H1 (cell line): ENCODE data around the gene ADAMTS6. TPM values are rescaled to one million over a fixed set of nuclear protein-coding genes. Genes with fewer than 3 reads are reported as not detected.

ENCODE experiments used
- CTCF ChIA-PET: fragments of 300-600 bp; sonication (Branson Sonifier 250); formaldehyde crosslinking; loops from one replicate; lab custom pipeline; 2021; ENCODE audit not compliant: partially characterized antibody; lab: Charles Lee
- POLR2A ChIA-PET: fragments of 300-600 bp; sonication (Branson Sonifier 250); formaldehyde crosslinking; loops from one replicate; lab custom pipeline; 2021; ENCODE audit warnings: inconsistent platforms; ENCODE audit not compliant: partially characterized antibody; lab: Charles Lee
- DNase-seq, 2 experiments: peaks; one replicate each; pipeline versions ENCODE4 v3.0.0 to v3.0.0-alpha.2; 2010 to 2022; ENCODE audit warnings: low spot score in 2 of 2, low read depth in 1 of 2, mixed read lengths in 1 of 2
- FAIRE-seq: peaks from 2 replicates; lab custom pipeline; 2011; peaks lifted over from hg19 to GRCh38; lab: Jason Lieb, UNC
- H2AFZ ChIP-seq: 2 replicates; pipeline ENCODE4 v1.8.1; 2012; ENCODE audit warnings: low read length, inconsistent platforms
- H2AK5ac ChIP-seq: 2 replicates; pipeline ENCODE4 v1.6.1; 2013; ENCODE audit warnings: low read depth, low read length
- H2BK120ac ChIP-seq: replicated peaks from 2 replicates; pipeline ENCODE3; 2013; ENCODE audit warnings: low read depth, low read length, inconsistent platforms
- H2BK12ac ChIP-seq: 2 replicates; pipeline ENCODE4 v1.6.1; 2013; ENCODE audit warnings: low read depth, low read length
- H2BK15ac ChIP-seq: 2 replicates; pipeline ENCODE4 v1.6.1; 2013; ENCODE audit warnings: low read length
- H2BK20ac ChIP-seq: 2 replicates; pipeline ENCODE4 v1.6.1; 2013; ENCODE audit warnings: low read length
- H2BK5ac ChIP-seq: 2 replicates; pipeline ENCODE4 v1.6.1; 2013; ENCODE audit warnings: low read depth, low read length
- H3K14ac ChIP-seq: 2 replicates; pipeline ENCODE4 v1.6.1; 2013; ENCODE audit warnings: inconsistent platforms; ENCODE audit not compliant: insufficient read length
- H3K18ac ChIP-seq: 2 replicates; pipeline ENCODE4 v1.6.1; 2013; ENCODE audit warnings: low read length; ENCODE audit errors: extremely low read depth
- H3K23ac ChIP-seq: 2 replicates; pipeline ENCODE4 v1.6.1; 2013; ENCODE audit warnings: inconsistent platforms; ENCODE audit not compliant: insufficient read length
- H3K23me2 ChIP-seq: 2 replicates; pipeline ENCODE4 v1.6.1; 2013; ENCODE audit warnings: low read depth, low read length
- H3K27ac ChIP-seq: 2 replicates; pipeline ENCODE4 v1.6.1; 2011; ENCODE audit warnings: low read depth, low read length, inconsistent platforms
- H3K27me3 ChIP-seq, 4 experiments: replicated peaks in 1 of 4; 1 replicate in 1 of 4; 2 replicates in 3 of 4; pipeline versions ENCODE4 v1.6.1 to v1.8.1; 2011 to 2013; ENCODE audit warnings: low read length in 3 of 4, mild to moderate bottlenecking in 3 of 4, inconsistent platforms in 2 of 4, mixed read lengths in 2 of 4, moderate library complexity in 1 of 4; ENCODE audit not compliant: control insufficient read depth in 3 of 4, insufficient read depth in 3 of 4; ENCODE audit errors: extremely low read depth in 1 of 4
- H3K36me3 ChIP-seq, 4 experiments: 2 replicates each; pipeline versions ENCODE4 v1.6.1 to v1.8.1; 2011 to 2013; ENCODE audit warnings: mild to moderate bottlenecking in 4 of 4, low read length in 3 of 4, moderate library complexity in 2 of 4, control low read depth in 1 of 4, inconsistent platforms in 1 of 4; ENCODE audit not compliant: insufficient read depth in 4 of 4, control insufficient read depth in 2 of 4
- H3K4ac ChIP-seq: replicated peaks from 2 replicates; pipeline ENCODE3; 2013; ENCODE audit warnings: low read length, low read depth, mixed read lengths, inconsistent platforms; ENCODE audit not compliant: insufficient read length
- H3K4me1 ChIP-seq, 4 experiments: replicated peaks in 1 of 4; 1 replicate in 1 of 4; 2 replicates in 3 of 4; pipeline versions ENCODE4 v1.6.1 to v1.8.1; 2011 to 2013; ENCODE audit warnings: low read length in 3 of 4, inconsistent platforms in 2 of 4, mixed read lengths in 1 of 4; ENCODE audit not compliant: insufficient read depth in 4 of 4, control insufficient read depth in 3 of 4
- H3K4me2 ChIP-seq, 2 experiments: 2 replicates each; pipeline versions ENCODE4 v1.6.1 to v1.8.1; 2011 to 2013; ENCODE audit warnings: low read depth in 2 of 2, low read length in 2 of 2, control low read depth in 1 of 2, inconsistent platforms in 1 of 2, mild to moderate bottlenecking in 1 of 2; ENCODE audit not compliant: insufficient read depth in 1 of 2
- H3K4me3 ChIP-seq, 4 experiments: fragments of 200-600, 300-600 bp in 1 of 4; sonication (generic), shearing (Covaris generic), sonication (Bioruptor Twin) in 1 of 4; 2 replicates each; pipeline versions ENCODE4 v1.5.1 to v1.8.1; 2011 to 2016; ENCODE audit warnings: low read length in 4 of 4, low read depth in 3 of 4, control low read depth in 2 of 4, inconsistent platforms in 2 of 4, mild to moderate bottlenecking in 2 of 4, mixed read lengths in 1 of 4, moderate library complexity in 1 of 4; ENCODE audit not compliant: insufficient read depth in 2 of 4; ENCODE audit errors: extremely low read depth in 1 of 4
- H3K56ac ChIP-seq: replicated peaks from 2 replicates; pipeline ENCODE3; 2013; ENCODE audit warnings: low read depth, mild to moderate bottlenecking, mixed read lengths, low read length, inconsistent platforms; ENCODE audit not compliant: insufficient read length
- H3K79me1 ChIP-seq: 2 replicates; pipeline ENCODE4 v1.6.1; 2013; ENCODE audit warnings: low read depth, low read length, control low read depth
- H3K79me2 ChIP-seq, 2 experiments: 2 replicates each; pipeline versions ENCODE4 v1.6.1 to v1.8.1; 2012 to 2013; ENCODE audit warnings: low read length in 2 of 2, mild to moderate bottlenecking in 2 of 2, inconsistent platforms in 1 of 2; ENCODE audit not compliant: insufficient read depth in 2 of 2, control insufficient read depth in 1 of 2
- H3K9ac ChIP-seq, 4 experiments: replicated peaks in 1 of 4; 1 replicate in 1 of 4; 2 replicates in 3 of 4; pipeline versions ENCODE4 v1.6.1 to v1.8.1; 2011 to 2013; ENCODE audit warnings: low read depth in 3 of 4, low read length in 3 of 4, control low read depth in 2 of 4, mild to moderate bottlenecking in 2 of 4, moderate library complexity in 2 of 4, inconsistent platforms in 1 of 4; ENCODE audit errors: extremely low read depth in 1 of 4
- H3K9me3 ChIP-seq, 2 experiments: 2 replicates each; pipeline versions ENCODE4 v1.6.1 to v1.8.1; 2012 to 2013; ENCODE audit warnings: mild to moderate bottlenecking in 2 of 2, moderate library complexity in 2 of 2, control low read depth in 1 of 2, inconsistent platforms in 1 of 2, low read depth in 1 of 2, low read length in 1 of 2, mixed read lengths in 1 of 2; ENCODE audit not compliant: insufficient read depth in 2 of 2
- H4K20me1 ChIP-seq, 2 experiments: replicated peaks in 1 of 2; 2 replicates each; pipeline versions ENCODE3 to v1.8.1; 2011 to 2013; ENCODE audit warnings: inconsistent platforms in 2 of 2, low read length in 2 of 2, mild to moderate bottlenecking in 1 of 2; ENCODE audit not compliant: insufficient read depth in 2 of 2, control insufficient read depth in 1 of 2
- H4K5ac ChIP-seq: 2 replicates; pipeline ENCODE4 v1.6.1; 2013; ENCODE audit warnings: low read length, low read depth, mixed read lengths, inconsistent platforms; ENCODE audit not compliant: insufficient read length
- H4K8ac ChIP-seq: 2 replicates; pipeline ENCODE4 v1.8.0; 2013; ENCODE audit warnings: mild to moderate bottlenecking, moderate library complexity, low read length, inconsistent platforms; ENCODE audit not compliant: insufficient read depth; ENCODE audit errors: extremely low read depth
- H4K91ac ChIP-seq: replicated peaks from 2 replicates; pipeline ENCODE3; 2013; ENCODE audit warnings: low read length, mixed read lengths, inconsistent platforms; ENCODE audit not compliant: insufficient read length
- CEBPB ChIP-seq: IDR thresholded peaks from 2 replicates; pipeline ENCODE4 v1.6.1; 2012; ENCODE audit warnings: low read depth, low read length
- EP300 ChIP-seq, 2 experiments: IDR thresholded peaks; 1 replicate in 1 of 2; 2 replicates in 1 of 2; pipeline ENCODE4 v1.6.1; 2011 to 2012; ENCODE audit warnings: low read depth in 2 of 2, low read length in 2 of 2, mild to moderate bottlenecking in 2 of 2, borderline replicate concordance in 1 of 2, inconsistent platforms in 1 of 2, moderate library complexity in 1 of 2
- NANOG ChIP-seq: IDR thresholded peaks from 2 replicates; pipeline ENCODE4 v1.6.1; 2011; ENCODE audit warnings: low read length, low read depth, mild to moderate bottlenecking, inconsistent platforms; ENCODE audit not compliant: insufficient read depth, poor library complexity, severe bottlenecking
- POLR2A ChIP-seq, 2 experiments: IDR thresholded peaks; 1 replicate in 1 of 2; 2 replicates in 1 of 2; pipeline ENCODE4 v1.6.1; 2011; ENCODE audit warnings: low read depth in 2 of 2, low read length in 2 of 2, mild to moderate bottlenecking in 2 of 2; ENCODE audit errors: control extremely low read depth in 1 of 2
- RBBP5 ChIP-seq: IDR thresholded peaks from 2 replicates; pipeline ENCODE4 v1.7.1; 2012; ENCODE audit warnings: low read depth, mild to moderate bottlenecking, inconsistent platforms, low read length, moderate library complexity, borderline replicate concordance
- RNF2 ChIP-seq: fragments of 200-900, 300-1000 bp; sonication (generic); IDR thresholded peaks from 2 replicates; pipeline ENCODE4 v1.7.1; 2016; ENCODE audit warnings: borderline replicate concordance, low read depth, mild to moderate bottlenecking, antibody characterized with exemption, low read length; ENCODE audit not compliant: poor library complexity, severe bottlenecking; ENCODE audit errors: missing control alignments
- SIX5 ChIP-seq: IDR thresholded peaks from 2 replicates; pipeline ENCODE4 v1.6.1; 2011; ENCODE audit warnings: mild to moderate bottlenecking, low read depth, low read length
- SP2 ChIP-seq: IDR thresholded peaks from 2 replicates; pipeline ENCODE4 v1.6.1; 2012; ENCODE audit warnings: mild to moderate bottlenecking, low read length, inconsistent platforms
- TCF12 ChIP-seq: IDR thresholded peaks from 2 replicates; pipeline ENCODE4 v1.6.1; 2011; ENCODE audit warnings: low read depth, mild to moderate bottlenecking, low read length
- WGBS, 2 experiments: shearing (Covaris generic) in 1 of 2; methylation state at CpG; one replicate each; pipeline versions ENCODE4 v1.1.6 to v1.1.7; 2013 to 2015; ENCODE audit warnings: low lambda C conversion rate in 2 of 2, mixed read lengths in 2 of 2, inconsistent platforms in 1 of 2, low coverage in 1 of 2, missing lambda C conversion rate in 1 of 2; ENCODE audit not compliant: insufficient replicate concordance in 2 of 2, insufficient coverage in 1 of 2, insufficient read length in 1 of 2; ENCODE audit errors: extremely low coverage in 1 of 2, missing lambda C conversion rate in 1 of 2; 5-methylcytosine and 5-hydroxymethylcytosine counted together
- polyA plus RNA-seq, 7 experiments: library from polyadenylated mRNA; depleted of rRNA in 3 of 7; stranded (reverse) in 5 of 7; unstranded in 2 of 7; fragments of >200 nt in 5 of 7; fragments of 200-250 nt in 2 of 7; gene quantifications; 1 replicate in 5 of 7; 2 replicates in 1 of 7; 4 replicates in 1 of 7; pipeline versions ENCODE4 v1.2.1 to v1.2.3, GENCODE V29; 2011 to 2013; ENCODE audit warnings: missing spikeins in 2 of 7, mixed read lengths in 2 of 7
- total RNA-seq: library from RNA; stranded (reverse); fragmentation: NEBNext Ultra II Directional; extraction: Animal tissue kit (Norgen Biotek cat#: 25700); gene quantifications from 2 replicates; pipeline ENCODE4 v1.2.1, GENCODE V29; 2021
- TF ChIP-seq, protein P1 (sequence below): IDR thresholded peaks from 2 replicates; pipeline ENCODE4 v1.6.1; 2011; ENCODE audit warnings: low read depth, mild to moderate bottlenecking, low read length; ENCODE audit not compliant: insufficient read depth
- TF ChIP-seq, protein P2 (sequence below): IDR thresholded peaks from 2 replicates; pipeline ENCODE4 v1.6.1; 2011; ENCODE audit warnings: low read length, improper control_type of control experiment

Gene ADAMTS6
- total and polyA plus RNA-seq, 2 of the 8 experiments (the other 6 are each of a cell fraction or from before 2014, with no cell fraction given): 0.74 to 2.4 TPM

DNA sequence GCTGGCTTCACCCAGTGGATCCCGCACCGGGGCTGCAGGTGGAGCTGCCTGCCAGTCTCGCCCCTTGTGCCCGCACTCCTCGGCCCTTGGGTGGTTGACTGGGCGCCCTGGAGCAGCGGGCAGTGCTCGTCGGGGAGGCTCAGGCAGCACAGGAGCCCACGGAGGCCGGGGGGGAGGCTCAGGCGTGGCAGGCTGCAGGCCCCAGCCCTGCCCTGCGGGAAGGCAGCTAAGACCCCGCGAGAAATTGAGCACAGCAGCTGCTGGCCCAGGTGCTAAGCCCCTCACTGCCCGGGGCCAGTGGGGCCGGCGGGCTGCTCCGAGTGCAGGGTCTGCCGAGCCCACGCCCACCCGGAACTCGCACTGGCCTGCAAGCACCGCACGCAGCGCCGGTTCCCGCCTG is 3.7 kb upstream of the ADAMTS6 start:
- Histone ChIP-seq H2BK5ac (no peak overlapping the region), H3K56ac (no peak overlapping the region), H4K5ac (no peak overlapping the region), H2BK20ac (no peak overlapping the region), H3K4me1 (peaks cover 0 to 6% (median 3%) of the 10 kb centered on the region in 4 experiments; a peak in 3 of 7 replicates), H3K27me3 (no peaks in the 10 kb centered on the region), H3K4me2 (no peak overlapping the region), H3K4ac (no peak overlapping the region), H3K36me3 (no peaks in the 10 kb centered on the region), H3K4me3 (no peak overlapping the region), H4K8ac (no peak overlapping the region), H2BK12ac (no peak overlapping the region), H3K23me2 (peaks cover 12% of the 10 kb centered on the region; the same call in 1 of the 2 replicates), H3K27ac (no peak overlapping the region), H3K14ac (no peak overlapping the region), H2AK5ac (no peak overlapping the region), H3K18ac (no peak overlapping the region), H3K23ac (no peak overlapping the region), H4K20me1 (no peaks in the 10 kb centered on the region), H2BK120ac (no peak overlapping the region), H3K79me1 (no peaks in the 10 kb centered on the region), H3K79me2 (no peaks in the 10 kb centered on the region), H3K9ac (no peak overlapping the region), H2AFZ (no peak overlapping the region), H2BK15ac (no peak overlapping the region), H4K91ac (no peak overlapping the region), H3K9me3 (peaks cover 0 to 3% of the 10 kb centered on the region in 2 experiments; a peak in 1 of 4 replicates)
- DNase-seq: no peak
- TF ChIP-seq TCF12: no peak
- TF ChIP-seq EP300 (IDR thresholded peaks at IDR 0.05; ENCODE audit: borderline replicate concordance in 1 of 2, low read depth in 2 of 2, low read length in 2 of 2): no peak
- TF ChIP-seq, protein P1, sequence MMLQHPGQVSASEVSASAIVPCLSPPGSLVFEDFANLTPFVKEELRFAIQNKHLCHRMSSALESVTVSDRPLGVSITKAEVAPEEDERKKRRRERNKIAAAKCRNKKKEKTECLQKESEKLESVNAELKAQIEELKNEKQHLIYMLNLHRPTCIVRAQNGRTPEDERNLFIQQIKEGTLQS: no peak
- no peak for TF ChIP-seq RNF2
- TF ChIP-seq SP2: no peak
- TF ChIP-seq SIX5: no peak
- no peak for TF ChIP-seq CEBPB
- TF ChIP-seq NANOG: no peak
- no peak for TF ChIP-seq RBBP5
- TF ChIP-seq POLR2A (IDR thresholded peaks at IDR 0.05; ENCODE audit: control extremely low read depth in 1 of 2, low read depth in 2 of 2, low read length in 2 of 2): no peak
- TF ChIP-seq, protein P2, sequence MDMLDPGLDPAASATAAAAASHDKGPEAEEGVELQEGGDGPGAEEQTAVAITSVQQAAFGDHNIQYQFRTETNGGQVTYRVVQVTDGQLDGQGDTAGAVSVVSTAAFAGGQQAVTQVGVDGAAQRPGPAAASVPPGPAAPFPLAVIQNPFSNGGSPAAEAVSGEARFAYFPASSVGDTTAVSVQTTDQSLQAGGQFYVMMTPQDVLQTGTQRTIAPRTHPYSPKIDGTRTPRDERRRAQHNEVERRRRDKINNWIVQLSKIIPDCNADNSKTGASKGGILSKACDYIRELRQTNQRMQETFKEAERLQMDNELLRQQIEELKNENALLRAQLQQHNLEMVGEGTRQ: no peak
- POLR2A ChIA-PET: no interaction called here
- 96% methylated on average over 23 of the region's 28 CpGs; no CpG with 5 or more reads in 1 of the 2 experiments for WGBS, 2 experiments
- CTCF ChIA-PET: interaction anchor here (0.6 to 6.6 kb wide), 6 partner anchors 62 to 675 kb away, joined by 3 to 63 read pairs (median 4); no protein-coding TSS in a partner anchor
- FAIRE-seq: no peak
